Kidney capillary endothelial cell (primary cell): ENCODE data around the gene TAF6.

Experiments
- DNase-seq: peaks from one replicate; pipeline ENCODE4 v3.0.0-alpha.2; 2018; ENCODE audit warnings: low spot score

TAF6 gene

DNA sequence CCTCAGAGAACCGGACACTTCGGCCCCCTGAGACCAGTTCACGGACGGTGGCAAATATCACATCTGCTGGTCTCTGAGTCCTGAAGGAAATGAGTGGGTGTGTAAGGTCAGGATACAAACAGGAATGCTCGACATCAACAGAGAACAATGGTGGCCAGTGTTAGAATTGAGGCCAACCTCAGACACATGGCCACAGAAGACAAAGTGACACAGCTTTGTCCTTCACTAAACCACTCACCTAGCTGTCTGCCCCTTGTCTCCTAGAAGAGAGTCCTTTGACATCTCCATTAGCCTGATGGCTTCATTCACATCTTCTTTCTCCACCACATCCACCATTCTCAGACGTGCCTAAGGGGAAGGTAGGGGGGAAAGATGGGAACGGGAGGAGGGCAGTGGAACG is 26.1 kb downstream of the TAF6 start:
- DNase-seq, result no peak

DNA sequence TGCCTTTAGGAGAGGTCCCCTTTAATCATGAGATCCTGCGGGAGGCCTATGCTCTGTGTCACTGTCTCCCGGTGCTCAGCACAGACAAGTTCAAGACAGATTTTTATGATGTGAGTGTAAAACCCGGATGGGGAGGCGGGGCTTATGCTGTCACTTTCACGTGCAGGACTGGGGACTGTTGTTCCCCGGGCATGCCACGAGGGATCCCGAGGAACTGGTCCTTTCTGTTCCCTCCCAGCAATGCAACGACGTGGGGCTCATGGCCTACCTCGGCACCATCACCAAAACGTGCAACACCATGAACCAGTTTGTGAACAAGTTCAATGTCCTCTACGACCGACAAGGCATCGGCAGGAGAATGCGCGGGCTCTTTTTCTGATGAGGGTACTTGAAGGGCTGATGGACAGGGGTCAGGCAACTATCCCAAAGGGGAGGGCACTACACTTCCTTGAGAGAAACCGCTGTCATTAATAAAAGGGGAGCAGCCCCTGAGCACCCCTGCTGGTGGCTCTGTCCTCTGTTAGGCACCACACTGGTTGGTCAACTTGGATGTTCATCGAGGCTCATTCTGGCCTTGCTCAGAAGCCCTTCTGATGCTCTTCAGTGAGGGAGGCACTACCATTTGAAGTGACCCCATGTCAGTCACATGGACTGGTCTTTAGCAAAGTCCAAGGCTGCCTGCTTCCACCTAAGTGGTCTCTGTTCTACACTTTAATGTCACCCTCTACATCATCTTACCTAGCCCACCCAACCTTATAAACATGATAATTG is 27.6 kb downstream of the TAF6 start:
- no peak for DNase-seq

DNA sequence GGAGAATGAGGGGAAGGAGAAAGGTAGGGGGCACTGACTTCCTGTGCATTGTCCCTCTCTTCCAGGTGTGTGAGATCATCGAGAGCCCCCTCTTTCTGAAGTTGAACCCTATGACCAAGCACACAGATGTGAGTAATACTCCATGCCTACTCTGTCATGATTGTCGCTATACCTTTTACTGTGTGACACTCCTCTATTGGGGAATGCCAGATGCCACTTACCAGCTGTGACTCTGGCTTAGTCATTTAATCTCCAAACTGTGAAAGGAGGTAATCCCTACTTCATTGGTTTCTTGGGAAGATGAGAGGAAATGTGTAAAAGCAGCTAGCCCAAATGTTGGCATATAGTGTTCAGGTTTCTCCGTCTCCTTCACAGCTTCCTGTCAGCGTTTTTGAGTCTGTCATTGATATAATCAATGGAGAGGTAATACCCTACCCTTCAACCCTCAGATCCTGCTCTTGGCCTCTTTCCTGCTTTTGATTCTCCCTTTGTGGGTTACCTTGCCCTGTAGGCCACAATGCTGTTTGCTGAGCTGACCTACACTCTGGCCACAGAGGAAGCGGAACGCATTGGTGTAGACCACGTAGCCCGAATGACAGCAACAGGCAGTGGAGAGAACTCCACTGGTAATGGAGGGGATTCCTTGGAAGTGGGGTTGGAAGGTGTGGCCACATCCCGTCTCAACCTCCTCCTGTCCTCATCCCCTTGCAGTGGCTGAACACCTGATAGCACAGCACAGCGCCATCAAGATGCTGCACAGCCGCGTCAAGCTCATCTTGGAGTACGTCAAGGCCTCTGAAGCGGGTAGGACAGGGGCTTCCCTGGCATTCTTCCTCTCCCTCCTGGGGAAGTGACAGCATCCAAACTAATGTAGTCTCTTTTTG is 28.4 kb downstream of the TAF6 start:
- DNase-seq, result no peak

DNA sequence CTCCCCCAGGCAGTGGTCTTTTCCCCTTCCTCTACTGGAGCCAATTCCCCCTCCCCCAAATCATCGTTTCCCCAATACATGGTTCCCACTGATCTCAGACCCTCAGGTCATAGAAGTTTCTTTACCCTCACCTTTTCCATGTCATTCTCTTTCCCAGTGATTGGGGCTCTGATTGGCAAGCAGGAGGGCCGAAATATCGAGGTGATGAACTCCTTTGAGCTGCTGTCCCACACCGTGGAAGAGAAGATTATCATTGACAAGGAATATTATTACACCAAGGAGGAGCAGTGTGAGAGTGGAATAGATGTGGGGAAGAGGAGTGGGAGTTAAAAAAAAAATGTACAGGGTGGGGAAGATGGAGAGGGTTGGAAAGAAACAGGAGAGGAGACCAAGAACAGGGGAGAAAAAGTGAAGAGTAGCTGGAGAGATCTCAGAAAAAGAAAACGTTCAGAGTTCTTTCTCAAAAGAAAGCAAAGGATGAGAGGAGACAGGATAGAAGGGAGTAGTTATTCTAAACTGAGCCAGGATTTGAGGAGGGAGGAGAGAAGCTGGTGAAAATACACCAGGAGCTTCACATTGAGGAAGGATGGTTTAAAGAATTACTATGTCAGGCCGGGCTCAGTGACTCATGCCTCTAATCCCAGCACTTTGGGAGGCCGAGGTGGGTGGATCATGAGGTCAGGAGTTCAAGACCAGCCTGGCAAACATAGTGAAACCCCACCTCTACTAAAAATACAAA is 29.5 kb downstream of the TAF6 start:
- no peak for DNase-seq

DNA sequence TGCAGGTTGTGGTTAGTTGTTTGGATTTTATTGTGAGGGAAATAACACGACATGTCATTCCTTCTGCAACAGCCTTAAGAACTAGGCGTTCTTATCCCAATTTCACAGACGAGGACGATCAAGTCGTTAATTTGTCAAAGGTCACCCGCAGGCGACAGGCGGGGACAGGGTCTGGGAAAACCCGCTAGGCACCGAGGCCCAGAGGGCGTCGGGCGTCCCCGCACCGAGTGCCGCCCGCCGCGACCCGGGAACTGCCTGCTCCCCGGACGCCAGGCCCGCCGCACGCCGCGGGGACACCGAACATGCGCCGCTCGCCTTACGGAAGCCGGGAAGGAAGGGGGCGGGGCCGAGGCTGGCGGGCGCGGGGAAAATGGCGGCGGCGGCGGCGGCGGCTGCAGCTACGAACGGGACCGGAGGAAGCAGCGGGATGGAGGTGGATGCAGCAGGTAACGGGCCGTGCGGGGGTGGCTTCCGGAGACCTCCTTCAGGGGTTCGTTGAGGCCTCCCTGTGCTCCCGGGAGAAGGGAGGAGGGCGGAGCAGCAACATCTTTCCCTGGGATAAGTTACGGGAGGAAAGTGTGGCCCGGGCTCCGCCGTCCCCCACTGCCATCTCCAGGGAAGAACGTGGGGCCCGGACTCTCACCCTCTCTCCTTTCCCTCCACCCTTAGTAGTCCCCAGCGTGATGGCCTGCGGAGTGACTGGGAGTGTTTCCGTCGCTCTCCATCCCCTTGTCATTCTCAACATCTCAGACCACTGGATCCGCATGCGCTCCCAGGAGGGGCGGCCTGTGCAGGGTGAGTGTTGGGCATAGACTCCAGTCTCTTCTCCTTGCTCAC is 30.3 kb downstream of the TAF6 start, which contains the start of gene COPS6:
Gene COPS6, plus strand, starts transcription at position 349 of the 837 bp plus-strand sequence. Its CDS starts 22 bp downstream, at position 371.
- no peak for DNase-seq

DNA sequence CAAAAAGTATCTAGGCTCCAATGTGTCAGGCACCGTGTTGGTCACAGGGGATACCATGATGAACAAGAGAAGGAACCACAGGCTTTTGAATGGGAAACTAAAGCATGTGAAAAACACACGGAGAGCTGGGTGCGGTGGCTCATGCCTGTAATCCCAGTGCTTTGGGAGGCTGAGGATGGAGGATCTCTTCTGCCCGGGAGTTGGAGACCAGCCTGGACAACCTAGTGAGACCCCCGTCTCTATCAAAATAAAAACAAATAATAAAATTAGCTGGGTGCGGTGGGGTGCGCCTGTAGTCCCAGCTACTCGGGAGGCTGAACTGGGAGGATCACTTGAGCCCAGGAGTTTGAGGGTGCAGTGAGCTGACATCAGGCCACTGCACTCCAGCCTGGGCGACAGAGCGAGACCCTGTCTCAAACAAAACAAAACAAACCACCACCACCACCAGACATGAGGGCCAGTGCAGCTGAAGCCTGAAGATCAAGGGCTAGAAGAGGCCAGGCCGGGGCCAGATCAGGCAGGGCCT is 31.0 kb downstream of the TAF6 start:
- no peak for DNase-seq

DNA sequence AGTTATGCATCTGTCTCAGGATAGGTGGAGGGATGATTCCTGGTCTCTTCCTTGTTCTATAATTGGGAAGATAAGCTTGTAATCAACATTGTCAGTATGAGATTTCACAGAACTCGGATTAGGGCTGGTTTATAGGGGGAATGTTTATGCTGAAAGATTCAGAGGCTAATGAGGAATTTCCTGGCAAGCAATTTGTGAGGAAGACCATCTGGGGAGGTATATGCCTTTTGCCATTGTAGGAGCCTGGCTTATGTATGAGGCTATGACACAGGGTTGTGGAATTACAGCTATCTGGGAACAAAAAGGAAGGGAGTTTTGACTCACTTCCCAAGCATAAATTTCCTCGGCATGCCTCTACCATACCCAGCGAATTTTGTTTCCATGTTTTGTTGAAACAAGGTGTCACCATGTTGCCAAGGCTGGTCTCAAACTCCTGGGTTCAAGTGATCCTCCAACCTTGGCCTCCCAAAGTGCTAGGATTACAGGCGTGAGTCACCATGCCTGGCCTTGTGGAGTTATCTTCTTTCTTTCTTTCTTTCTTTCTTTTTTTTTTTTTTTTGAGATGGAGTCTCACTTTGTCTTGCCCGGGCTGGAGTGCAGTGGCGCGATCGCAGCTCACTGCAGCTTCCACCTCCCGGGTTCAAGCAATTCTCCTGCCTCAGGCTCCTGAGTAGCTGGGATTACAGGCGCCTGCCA is 32.0 kb downstream of the TAF6 start:
- peak; percentile 99 for DNase-seq

DNA sequence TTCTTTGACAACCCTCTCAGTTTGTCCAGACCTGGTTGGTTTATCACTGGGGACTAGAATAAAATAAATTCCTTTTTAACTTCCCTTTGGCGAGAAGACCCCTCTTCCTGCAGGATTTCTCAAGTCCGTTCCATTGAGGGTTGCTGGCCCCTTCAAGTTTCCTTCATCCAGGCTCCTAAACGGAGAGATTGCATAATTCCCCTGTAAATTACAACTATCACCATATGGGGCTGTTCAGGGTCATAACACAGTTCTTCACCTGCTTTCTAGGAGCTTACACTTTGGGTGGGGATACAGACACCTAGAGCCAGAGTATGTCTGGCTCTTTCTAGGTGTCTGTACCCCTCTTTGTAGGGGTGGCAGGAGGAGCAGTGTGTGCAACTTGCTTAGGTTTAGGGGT is 33.6 kb downstream of the TAF6 start:
- DNase-seq, result no peak

DNA sequence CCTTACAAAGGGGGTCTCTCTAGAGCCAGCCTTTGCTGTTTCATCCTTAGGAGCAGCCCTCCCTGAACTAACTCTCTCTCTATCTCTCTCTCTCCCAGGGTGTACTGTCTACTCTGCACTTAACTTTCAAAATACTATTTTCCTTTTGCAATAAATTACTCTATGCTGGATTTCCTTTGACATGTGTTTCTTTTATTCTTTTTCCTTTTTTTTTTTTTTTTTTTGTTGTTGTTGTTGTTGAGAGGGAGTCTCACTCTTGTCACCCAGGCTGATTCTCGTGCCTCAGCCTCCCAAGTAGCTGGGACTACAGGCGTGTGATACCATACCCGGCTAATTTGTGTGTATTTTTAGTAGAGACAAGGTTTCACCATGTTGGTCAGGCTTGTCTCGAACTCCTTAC is 36.2 kb downstream of the TAF6 start:
- no peak for DNase-seq

DNA sequence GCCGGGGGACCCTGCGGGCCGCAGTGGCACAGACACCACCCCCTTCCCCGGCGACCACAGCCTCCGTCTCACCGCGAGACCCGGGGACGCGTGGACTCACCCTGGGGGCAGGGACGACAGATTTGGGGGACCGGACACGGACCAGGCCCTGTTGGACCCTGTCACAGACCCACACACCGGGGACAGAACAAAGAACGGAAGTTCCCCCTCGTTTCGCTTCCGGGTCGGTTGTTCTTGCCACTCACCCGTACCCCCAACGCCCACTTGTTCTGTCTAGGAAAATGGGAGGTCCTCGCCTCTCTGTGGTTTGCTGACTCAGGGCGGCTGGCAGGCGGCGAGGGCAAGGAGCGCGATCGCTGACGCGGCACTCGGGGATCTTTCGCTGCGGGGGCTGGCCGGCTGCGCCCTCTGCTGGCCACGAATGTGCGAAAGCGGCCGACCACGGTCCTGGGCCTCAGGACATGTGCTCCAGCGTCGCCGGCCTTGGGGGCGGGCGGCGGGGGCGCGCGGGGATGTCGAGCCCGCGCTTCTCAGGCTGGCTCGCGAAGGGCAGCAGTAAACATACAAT is 37.5 kb downstream of the TAF6 start, which contains the start of gene ZNF3:
Gene ZNF3, minus strand, starts transcription at position 189 of the 568 bp plus-strand sequence. CDS start 4,366 bp downstream, outside the sequence.
- peak; percentile 97 for DNase-seq

DNA sequence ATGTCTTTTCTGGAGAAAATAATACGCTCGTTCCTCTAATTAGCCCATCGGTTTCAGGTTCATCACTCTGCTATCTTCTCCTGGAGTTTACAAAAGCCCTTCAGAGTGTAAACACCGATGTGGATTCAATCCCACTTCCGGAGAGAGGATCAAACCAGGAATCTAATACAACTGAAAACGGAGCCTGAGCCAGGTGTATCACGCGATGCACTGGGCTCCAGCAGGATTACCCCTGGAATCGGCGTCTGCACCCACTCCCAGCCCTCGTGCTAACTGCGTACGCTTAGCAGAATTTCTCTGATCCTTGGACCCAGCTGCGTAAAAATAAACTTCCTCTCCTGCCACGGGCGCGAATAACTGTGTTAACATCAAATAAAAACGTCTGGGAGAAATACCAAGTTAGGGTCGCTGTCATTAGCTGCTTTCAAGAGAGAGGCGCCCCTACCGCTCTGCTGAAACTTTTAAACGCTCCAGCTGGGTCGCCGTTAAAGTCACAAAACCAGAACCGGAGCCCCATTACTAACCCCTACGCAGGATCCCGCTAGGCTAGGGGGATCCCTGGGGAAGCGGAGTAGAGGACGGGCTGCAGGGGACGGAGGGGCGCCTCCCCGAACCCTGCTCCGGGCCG is 38.1 kb downstream of the TAF6 start:
- DNase-seq, result no peak

DNA sequence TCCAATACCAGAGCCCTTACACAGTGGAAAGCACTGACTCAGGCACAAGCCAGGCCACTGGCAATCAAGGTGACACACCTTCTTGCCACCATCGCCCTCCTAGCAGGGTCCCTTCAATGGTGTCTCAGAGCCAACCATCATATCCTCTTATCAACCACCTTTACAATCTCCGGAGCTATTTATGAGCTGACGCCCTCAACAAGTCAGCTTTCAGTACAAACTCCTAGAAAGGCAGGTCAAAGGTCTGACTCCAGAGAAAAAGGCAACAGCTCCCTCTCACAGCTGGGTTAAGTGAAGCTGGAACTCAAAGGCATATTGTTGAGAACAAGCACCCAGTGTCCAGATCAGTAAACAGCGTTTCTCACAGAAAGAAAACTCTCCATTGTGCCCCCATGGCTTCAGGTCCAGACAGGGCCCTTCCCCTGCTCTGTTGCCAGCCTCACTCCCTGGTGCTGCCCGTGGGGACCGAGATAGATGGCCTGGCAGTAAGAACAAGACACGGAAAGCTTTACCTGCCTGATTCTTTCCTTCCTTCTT is 40.1 kb downstream of the TAF6 start:
- DNase-seq, result no peak

DNA sequence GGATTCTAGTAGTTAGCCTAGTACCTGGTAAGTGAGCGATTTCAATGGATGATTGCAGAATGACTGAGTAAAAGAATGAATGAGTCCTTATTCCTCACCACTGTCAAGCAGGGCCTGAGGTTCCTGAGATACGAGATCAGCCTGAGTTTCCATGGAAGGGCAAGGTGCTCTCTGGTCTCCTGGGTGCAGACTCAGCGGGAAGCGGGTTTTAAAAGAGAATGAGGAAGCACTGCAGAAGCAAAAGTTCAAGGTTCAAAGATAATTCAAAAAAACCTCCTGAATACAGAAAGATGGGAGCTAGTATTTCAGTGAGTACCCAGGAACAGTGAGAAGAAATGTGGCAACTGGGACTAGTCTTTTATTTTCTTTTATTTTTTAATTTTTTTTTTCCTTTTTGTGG is 42.0 kb downstream of the TAF6 start:
- no peak for DNase-seq

DNA sequence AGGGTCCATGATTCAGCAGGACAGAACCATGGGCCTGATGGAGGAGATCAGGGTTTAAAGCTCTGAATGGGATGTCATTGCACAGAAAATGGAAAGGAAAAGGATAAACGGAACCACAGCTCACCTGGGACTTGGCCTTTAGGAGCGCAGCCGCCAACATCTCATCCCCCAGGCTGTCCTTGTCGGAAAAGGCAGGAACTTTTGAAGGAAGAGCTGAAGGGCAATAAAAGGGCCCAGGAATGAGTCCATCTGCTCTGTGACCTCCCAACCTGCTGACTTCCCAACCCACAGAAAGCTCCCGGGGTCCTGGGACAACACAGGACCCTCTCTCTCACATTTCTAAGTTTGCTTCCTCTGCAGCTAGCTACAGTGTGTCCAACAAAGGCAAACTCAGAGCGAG is 43.7 kb downstream of the TAF6 start:
- DNase-seq, result no peak

DNA sequence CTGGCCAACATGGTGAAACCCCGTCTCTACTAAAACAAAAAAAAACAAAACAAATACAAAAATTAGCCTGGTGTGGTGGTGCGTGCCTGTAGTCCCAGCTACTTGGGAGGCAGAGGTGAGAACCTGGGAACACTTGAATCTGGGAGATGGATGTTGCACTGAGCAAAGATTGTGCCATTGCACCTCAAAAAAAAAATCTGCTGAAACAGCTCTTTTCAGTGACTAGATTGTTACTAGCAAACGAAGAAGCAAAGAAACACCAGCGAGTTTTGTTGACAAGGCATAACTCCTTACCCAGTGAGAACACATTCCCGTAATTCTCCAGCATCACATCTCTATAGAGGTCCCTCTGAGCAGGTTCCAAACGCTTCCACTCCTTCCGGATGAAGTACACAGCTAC is 44.3 kb downstream of the TAF6 start:
- DNase-seq, result no peak

DNA sequence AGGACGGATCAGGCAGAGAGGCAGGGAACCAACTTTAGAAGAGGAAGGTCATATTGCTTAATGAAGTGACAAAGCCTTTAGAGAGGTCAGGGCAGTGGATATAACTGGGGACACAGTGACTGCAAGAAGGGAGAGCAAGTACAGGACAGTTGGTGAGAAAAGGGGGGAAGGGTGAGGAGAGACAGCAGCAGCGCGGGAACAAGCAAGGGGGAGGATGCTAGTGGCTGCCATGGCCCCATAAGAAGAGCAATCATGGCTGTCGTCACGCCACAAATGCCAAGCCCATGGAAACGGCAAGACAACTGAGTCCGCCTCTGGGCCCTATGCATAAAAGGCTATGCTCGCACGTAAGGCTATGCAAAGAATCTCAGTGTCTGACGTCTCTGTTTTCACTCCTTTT is 46.7 kb downstream of the TAF6 start:
- DNase-seq, result no peak

DNA sequence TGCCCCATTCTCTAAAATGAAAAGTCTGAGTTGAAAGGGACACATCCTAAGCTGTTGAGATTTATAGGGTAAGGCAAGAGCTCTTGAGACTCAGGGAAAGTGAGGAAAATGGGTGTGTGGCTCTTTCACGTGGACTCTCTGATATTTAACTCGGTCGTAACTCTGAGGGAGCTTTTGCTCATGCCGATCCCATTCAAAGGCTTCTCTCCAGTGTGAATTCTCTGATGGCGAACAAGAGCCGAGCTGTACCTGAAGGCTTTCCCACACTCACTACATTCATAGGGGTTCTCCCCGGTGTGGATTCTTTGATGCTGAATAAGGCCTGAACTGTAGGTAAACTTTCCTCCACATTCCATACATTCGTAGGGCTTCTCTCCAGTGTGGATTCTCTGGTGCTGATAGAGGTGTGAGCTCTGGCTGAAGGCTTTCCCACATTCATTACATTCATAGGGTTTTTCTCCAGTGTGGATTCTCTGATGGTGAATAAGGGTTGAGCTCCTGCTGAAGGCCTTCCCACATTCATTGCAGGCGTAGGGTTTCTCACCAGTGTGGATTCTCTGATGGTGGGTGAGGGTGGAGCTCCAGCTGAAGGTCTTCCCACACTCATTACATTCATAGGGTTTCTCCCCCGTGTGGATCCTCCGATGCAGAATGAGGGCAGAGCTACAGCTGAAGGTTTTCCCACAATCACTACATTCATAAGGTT is 48.0 kb downstream of the TAF6 start:
- DNase-seq, result no peak

DNA sequence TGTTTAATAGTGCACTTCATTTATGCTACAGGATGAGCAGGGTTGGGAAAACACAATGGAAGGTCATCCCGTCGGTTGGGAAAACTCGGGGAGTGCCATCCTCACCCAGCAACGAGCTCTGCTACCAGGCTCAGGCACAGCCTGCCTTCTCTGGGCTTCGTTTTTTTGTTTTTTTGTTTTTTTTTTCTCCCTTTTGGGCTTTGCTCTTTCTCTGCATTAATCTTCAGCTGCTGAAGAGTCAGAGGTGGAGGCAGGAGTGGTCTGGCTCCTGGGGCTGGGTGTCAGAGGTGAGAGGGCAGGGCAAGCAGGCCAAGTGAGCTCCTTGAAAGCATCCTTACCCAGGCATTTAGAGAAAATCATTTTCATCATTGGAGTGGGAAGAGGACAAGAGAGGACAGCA is 49.2 kb downstream of the TAF6 start:
- no peak for DNase-seq

DNA sequence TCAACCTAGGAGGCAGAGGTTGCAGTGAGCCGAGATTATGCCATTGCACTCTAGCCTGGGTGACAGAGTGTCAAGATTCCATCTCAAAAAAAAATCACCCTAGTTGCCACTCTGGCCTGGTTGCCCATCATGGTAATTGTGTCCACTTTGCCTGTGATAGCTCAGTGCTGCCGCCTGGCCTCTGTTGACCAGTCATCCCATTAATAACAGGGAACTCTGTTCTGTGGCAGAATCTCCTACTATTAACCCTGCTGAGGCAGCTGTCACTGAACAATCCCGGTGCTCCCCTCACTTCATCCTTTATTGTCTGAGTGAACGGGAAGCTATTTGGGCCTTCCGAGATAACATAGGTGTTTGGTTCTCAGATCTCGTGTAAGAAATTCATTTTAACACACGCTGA is 52.2 kb downstream of the TAF6 start:
- no peak for DNase-seq
